OCI-LY7 (cell line): ENCODE data around the gene DNAJC24.

ENCODE experiments used
- CTCF ChIP-seq: fragments of 200-600 bp; sonication (generic); conservative IDR thresholded peaks from 2 replicates; pipeline ENCODE4 v1.5.1; 2014; ENCODE audit warnings: mild to moderate bottlenecking, antibody characterized with exemption, low read length, moderate library complexity, mixed read lengths
- EZH2phosphoT487 ChIP-seq: fragments of 200-600 bp; sonication (generic); IDR thresholded peaks from 2 replicates; pipeline ENCODE4 v1.6.1; 2018; ENCODE audit warnings: low read depth, borderline replicate concordance, mild to moderate bottlenecking, mixed run types, antibody characterized with exemption, low read length, moderate library complexity, mixed read lengths

- no peak for TF ChIP-seq CTCF
- TF ChIP-seq EZH2phosphoT487 = no peak
Observed at GRCh38 chr11:31479066-31479465, 109.4 kb downstream of the DNAJC24 start.
